HepG2 (cell line): ENCODE data around the gene SDR39U1. TPM values are rescaled to one million over a fixed set of nuclear protein-coding genes. Genes with fewer than 3 reads are reported as not detected.

Experiments used
- ATF7-NPFF ChIP-seq: sonication (generic); formaldehyde crosslinking; IDR thresholded peaks from 2 replicates; pipeline ENCODE4 v1.8.1; 2023; ENCODE audit warnings: mild to moderate bottlenecking, low read depth, missing genetic modification reagents, moderate library complexity
- HNF4A ChIP-seq: sonication (generic); formaldehyde crosslinking; IDR thresholded peaks from 2 replicates; pipeline ENCODE4 v1.4.0; 2020; ENCODE audit warnings: missing genetic modification reagents
- HNF4G ChIP-seq, 2 experiments: sonication (generic) in 1 of 2; formaldehyde crosslinking in 1 of 2; IDR thresholded peaks; 2 replicates each; pipeline versions ENCODE4 v1.4.0 to v1.6.1; 2011 to 2020; ENCODE audit warnings: borderline replicate concordance in 2 of 2, low read depth in 2 of 2, mild to moderate bottlenecking in 2 of 2, low read length in 1 of 2, missing genetic modification reagents in 1 of 2, moderate library complexity in 1 of 2
- HNRNPK ChIP-seq: fragments of 200-400 bp; formaldehyde crosslinking; IDR thresholded peaks from 2 replicates; pipeline ENCODE4 v1.6.1; 2018; ENCODE audit warnings: low read length, low read depth, moderate library complexity, mild to moderate bottlenecking; ENCODE audit not compliant: poor library complexity, severe bottlenecking
- KMT2B ChIP-seq: IDR thresholded peaks from 2 replicates; pipeline ENCODE4 v1.6.1; 2016; ENCODE audit warnings: missing genetic modification reagents, missing compliant biosample characterization
- MTA3 ChIP-seq: sonication (generic); formaldehyde crosslinking; IDR thresholded peaks from 2 replicates; pipeline ENCODE4 v1.4.0; 2020; ENCODE audit warnings: missing genetic modification reagents
- NFKB2 ChIP-seq: sonication (generic); formaldehyde crosslinking; IDR thresholded peaks from 2 replicates; pipeline ENCODE4 v1.4.0; 2020; ENCODE audit warnings: missing genetic modification reagents, borderline replicate concordance
- SIN3B ChIP-seq: fragments of 150-350 bp; IDR thresholded peaks from 2 replicates; pipeline ENCODE4 v1.6.1; 2014; ENCODE audit warnings: low read length
- SIX4 ChIP-seq: sonication (generic); formaldehyde crosslinking; IDR thresholded peaks from 2 replicates; pipeline ENCODE4 v1.4.0; 2020; ENCODE audit warnings: missing genetic modification reagents
- XRCC5 ChIP-seq: fragments of 200-400 bp; formaldehyde crosslinking; optimal IDR thresholded peaks from 2 replicates; pipeline ENCODE3; 2017; ENCODE audit warnings: mild to moderate bottlenecking, low read length
- ZBTB38 ChIP-seq: sonication (generic); formaldehyde crosslinking; IDR thresholded peaks from 2 replicates; pipeline ENCODE4 v1.5.1; 2020; ENCODE audit warnings: mild to moderate bottlenecking, missing genetic modification reagents
- ZNF224 ChIP-seq: sonication (generic); formaldehyde crosslinking; IDR thresholded peaks from 2 replicates; pipeline ENCODE4 v1.5.0; 2020; ENCODE audit warnings: mild to moderate bottlenecking, missing genetic modification reagents
- ZNF563 ChIP-seq: sonication (generic); formaldehyde crosslinking; IDR thresholded peaks from 2 replicates; pipeline ENCODE4 v1.8.0; 2022; ENCODE audit warnings: mild to moderate bottlenecking, moderate library complexity, missing genetic modification reagents
- ZNF598 ChIP-seq: sonication (generic); formaldehyde crosslinking; IDR thresholded peaks from 2 replicates; pipeline ENCODE4 v1.5.1; 2020; ENCODE audit warnings: mild to moderate bottlenecking, missing genetic modification reagents, borderline replicate concordance
- ZNF737 ChIP-seq: sonication (generic); formaldehyde crosslinking; IDR thresholded peaks from 2 replicates; pipeline ENCODE4 v1.5.0; 2020; ENCODE audit warnings: missing genetic modification reagents, mild to moderate bottlenecking, borderline replicate concordance
- ZNF891 ChIP-seq: sonication (generic); formaldehyde crosslinking; IDR thresholded peaks from 2 replicates; pipeline ENCODE4 v1.5.0; 2020; ENCODE audit warnings: mild to moderate bottlenecking, missing genetic modification reagents
- polyA plus RNA-seq, 8 experiments: library from polyadenylated mRNA; depleted of rRNA in 3 of 8; stranded (reverse) in 7 of 8; unstranded in 1 of 8; fragments of >200 nt; fragmentation: Illumina TruSeq in 4 of 8; extraction: Trizol in 4 of 8; gene quantifications; 2 replicates each; pipeline versions ENCODE4 v1.2.1 to v1.2.3, GENCODE V29; 2011 to 2016; ENCODE audit warnings: low read depth in 4 of 8, missing spikeins in 1 of 8, mixed read lengths in 1 of 8; ENCODE audit not compliant: insufficient read depth in 1 of 8
- total RNA-seq, 5 experiments: library from RNA; depleted of rRNA; stranded (reverse); fragments of >200 nt; fragmentation: Illumina TruSeq; extraction: Trizol; gene quantifications; 2 replicates each; pipeline ENCODE4 v1.2.3, GENCODE V29; 2016; ENCODE audit warnings: low read depth in 1 of 5
- TF ChIP-seq, protein P1 (sequence below): sonication (generic); formaldehyde crosslinking; IDR thresholded peaks from 2 replicates; pipeline ENCODE4 v1.9.0; 2022; ENCODE audit warnings: low read depth, missing genetic modification reagents
- TF ChIP-seq, protein P2 (sequence below): sonication (generic); formaldehyde crosslinking; IDR thresholded peaks from 2 replicates; pipeline ENCODE4 v1.4.0; 2020; ENCODE audit warnings: mild to moderate bottlenecking, missing genetic modification reagents
- TF ChIP-seq, protein P3 (sequence below): sonication (generic); formaldehyde crosslinking; IDR thresholded peaks from 2 replicates; pipeline ENCODE4 v1.4.0; 2020; ENCODE audit warnings: missing genetic modification reagents
- TF ChIP-seq, protein P4 (sequence below): sonication (generic); formaldehyde crosslinking; IDR thresholded peaks from 2 replicates; pipeline ENCODE4 v1.4.0; 2020; ENCODE audit warnings: missing genetic modification reagents

Gene SDR39U1
- total and polyA plus RNA-seq, 2 of the 13 experiments (the other 11 are each of a cell fraction or from before 2014, with no cell fraction given), result 34.4 to 129 TPM

DNA sequence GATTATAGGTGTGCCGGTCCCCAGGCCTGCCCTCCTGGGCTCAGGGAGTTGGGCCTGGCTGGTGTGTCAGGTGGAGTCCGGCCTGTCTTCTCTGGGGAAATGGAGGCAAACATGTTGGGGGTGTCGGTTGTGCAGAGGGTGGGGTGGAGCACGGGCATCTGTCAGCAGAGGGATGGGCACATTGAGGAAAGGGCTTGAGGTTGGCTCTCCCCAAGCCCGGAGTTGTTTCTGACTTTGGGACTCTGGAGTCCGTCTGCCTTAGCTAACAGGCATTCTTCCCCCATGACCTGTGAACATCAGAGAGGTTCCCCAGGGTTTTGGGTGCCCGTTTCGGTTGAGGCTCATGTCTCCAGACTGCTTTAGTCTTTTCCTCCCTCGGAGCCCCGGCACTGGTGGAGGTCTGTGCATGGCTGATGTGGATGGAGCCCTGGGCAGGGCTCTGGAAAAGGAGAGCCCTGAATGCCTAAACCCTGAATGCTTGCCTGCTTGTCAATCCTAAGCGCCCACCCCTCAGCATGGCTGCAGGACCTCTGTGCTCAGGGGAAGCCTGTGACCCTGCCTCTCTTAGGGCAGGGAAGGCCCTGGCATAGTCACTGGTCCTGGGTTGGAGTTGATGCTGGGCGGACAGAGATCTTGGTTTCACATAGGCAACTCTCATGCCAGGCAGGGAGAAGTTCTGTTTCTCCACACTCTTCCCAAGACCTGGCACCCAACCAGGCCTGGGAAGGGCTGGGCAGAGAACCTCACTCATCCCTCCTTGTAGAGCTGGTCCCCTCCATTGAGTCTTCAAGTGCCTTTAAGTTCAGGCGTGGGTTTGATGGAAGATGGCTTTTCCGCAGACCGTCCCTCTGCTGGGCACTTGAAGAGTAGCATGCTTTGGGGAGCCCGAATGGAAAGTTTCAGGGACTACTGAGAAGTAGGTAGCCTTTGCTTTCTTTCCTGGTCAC, 30.9 kb downstream of the SDR39U1 start (continued):
- TF ChIP-seq, protein P1, sequence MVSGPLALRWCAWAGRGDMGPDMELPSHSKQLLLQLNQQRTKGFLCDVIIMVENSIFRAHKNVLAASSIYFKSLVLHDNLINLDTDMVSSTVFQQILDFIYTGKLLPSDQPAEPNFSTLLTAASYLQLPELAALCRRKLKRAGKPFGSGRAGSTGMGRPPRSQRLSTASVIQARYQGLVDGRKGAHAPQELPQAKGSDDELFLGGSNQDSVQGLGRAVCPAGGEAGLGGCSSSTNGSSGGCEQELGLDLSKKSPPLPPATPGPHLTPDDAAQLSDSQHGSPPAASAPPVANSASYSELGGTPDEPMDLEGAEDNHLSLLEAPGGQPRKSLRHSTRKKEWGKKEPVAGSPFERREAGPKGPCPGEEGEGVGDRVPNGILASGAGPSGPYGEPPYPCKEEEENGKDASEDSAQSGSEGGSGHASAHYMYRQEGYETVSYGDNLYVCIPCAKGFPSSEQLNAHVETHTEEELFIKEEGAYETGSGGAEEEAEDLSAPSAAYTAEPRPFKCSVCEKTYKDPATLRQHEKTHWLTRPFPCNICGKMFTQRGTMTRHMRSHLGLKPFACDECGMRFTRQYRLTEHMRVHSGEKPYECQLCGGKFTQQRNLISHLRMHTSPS (CRISPR knock-in tag), result no peak
- TF ChIP-seq HNF4G (IDR thresholded peaks at IDR 0.05; ENCODE audit: borderline replicate concordance, low read depth, low read length) (no peak), HNF4G (CRISPR knock-in tag; IDR thresholded peaks at IDR 0.05; ENCODE audit: borderline replicate concordance, low read depth) (no peak), MTA3 (CRISPR knock-in tag) (no peak), NFKB2 (CRISPR knock-in tag) (0 out of 2 replicates have a peak, but pooled peaks have one; percentile 47), ZNF891 (CRISPR knock-in tag) (0 out of 2 replicates have a peak, but pooled peaks have one; percentile 52), ZNF563 (CRISPR knock-in tag) (0 out of 2 replicates have a peak, but pooled peaks have one; percentile 40), SIN3B (no peak), ATF7-NPFF (CRISPR knock-in tag) (no peak), ZBTB38 (CRISPR knock-in tag) (peak; percentile 16; the same call in 1 of the 2 replicates), ZNF224 (CRISPR knock-in tag) (peak; percentile 61; the same call in 1 of the 2 replicates), HNF4A (peak; percentile 38; the same call in 1 of the 2 replicates), HNRNPK (no peak), ZNF598 (CRISPR knock-in tag) (peak; percentile 75; the same call in 1 of the 2 replicates), XRCC5 (peak; percentile 91), KMT2B (no peak), SIX4 (CRISPR knock-in tag) (no peak), ZNF737 (peak; percentile 44; the same call in 1 of the 2 replicates)
- TF ChIP-seq, protein P2, sequence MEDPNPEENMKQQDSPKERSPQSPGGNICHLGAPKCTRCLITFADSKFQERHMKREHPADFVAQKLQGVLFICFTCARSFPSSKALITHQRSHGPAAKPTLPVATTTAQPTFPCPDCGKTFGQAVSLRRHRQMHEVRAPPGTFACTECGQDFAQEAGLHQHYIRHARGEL (CRISPR knock-in tag), result no peak
- TF ChIP-seq, protein P3, sequence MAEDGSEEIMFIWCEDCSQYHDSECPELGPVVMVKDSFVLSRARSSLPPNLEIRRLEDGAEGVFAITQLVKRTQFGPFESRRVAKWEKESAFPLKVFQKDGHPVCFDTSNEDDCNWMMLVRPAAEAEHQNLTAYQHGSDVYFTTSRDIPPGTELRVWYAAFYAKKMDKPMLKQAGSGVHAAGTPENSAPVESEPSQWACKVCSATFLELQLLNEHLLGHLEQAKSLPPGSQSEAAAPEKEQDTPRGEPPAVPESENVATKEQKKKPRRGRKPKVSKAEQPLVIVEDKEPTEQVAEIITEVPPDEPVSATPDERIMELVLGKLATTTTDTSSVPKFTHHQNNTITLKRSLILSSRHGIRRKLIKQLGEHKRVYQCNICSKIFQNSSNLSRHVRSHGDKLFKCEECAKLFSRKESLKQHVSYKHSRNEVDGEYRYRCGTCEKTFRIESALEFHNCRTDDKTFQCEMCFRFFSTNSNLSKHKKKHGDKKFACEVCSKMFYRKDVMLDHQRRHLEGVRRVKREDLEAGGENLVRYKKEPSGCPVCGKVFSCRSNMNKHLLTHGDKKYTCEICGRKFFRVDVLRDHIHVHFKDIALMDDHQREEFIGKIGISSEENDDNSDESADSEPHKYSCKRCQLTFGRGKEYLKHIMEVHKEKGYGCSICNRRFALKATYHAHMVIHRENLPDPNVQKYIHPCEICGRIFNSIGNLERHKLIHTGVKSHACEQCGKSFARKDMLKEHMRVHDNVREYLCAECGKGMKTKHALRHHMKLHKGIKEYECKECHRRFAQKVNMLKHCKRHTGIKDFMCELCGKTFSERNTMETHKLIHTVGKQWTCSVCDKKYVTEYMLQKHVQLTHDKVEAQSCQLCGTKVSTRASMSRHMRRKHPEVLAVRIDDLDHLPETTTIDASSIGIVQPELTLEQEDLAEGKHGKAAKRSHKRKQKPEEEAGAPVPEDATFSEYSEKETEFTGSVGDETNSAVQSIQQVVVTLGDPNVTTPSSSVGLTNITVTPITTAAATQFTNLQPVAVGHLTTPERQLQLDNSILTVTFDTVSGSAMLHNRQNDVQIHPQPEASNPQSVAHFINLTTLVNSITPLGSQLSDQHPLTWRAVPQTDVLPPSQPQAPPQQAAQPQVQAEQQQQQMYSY (CRISPR knock-in tag), result 0 out of 2 replicates have a peak, but pooled peaks have one; percentile 61
- TF ChIP-seq, protein P4, sequence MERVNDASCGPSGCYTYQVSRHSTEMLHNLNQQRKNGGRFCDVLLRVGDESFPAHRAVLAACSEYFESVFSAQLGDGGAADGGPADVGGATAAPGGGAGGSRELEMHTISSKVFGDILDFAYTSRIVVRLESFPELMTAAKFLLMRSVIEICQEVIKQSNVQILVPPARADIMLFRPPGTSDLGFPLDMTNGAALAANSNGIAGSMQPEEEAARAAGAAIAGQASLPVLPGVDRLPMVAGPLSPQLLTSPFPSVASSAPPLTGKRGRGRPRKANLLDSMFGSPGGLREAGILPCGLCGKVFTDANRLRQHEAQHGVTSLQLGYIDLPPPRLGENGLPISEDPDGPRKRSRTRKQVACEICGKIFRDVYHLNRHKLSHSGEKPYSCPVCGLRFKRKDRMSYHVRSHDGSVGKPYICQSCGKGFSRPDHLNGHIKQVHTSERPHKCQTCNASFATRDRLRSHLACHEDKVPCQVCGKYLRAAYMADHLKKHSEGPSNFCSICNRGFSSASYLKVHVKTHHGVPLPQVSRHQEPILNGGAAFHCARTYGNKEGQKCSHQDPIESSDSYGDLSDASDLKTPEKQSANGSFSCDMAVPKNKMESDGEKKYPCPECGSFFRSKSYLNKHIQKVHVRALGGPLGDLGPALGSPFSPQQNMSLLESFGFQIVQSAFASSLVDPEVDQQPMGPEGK (CRISPR knock-in tag), result 0 out of 2 replicates have a peak, but pooled peaks have one; percentile 34
